Peyer's patch (tissue), 4 donors: ENCODE measurements around the gene CTRB2. TPM values are rescaled to one million over a fixed set of nuclear protein-coding genes. Genes with fewer than 3 reads are reported as not detected.

Experiments used
- DNase-seq, 3 donors: peaks; one replicate each; pipeline ENCODE4 v3.0.0-alpha.2; 2017 to 2019
- H3K27ac ChIP-seq, 4 donors: fragments of 200-600 bp; sonication (generic); one replicate each; pipeline ENCODE4 v1.5.1; 2016 to 2019
- H3K27me3 ChIP-seq, 2 donors: fragments of 200-600 bp; sonication (generic); one replicate each; pipeline ENCODE4 v1.5.1; 2019
- H3K36me3 ChIP-seq, 3 donors: fragments of 200-600 bp; sonication (generic); one replicate each; pipeline ENCODE4 v1.5.1; 2016 to 2019
- H3K4me1 ChIP-seq, 4 donors: fragments of 200-600 bp; sonication (generic); one replicate each; pipeline ENCODE4 v1.5.1; 2016 to 2019
- H3K4me3 ChIP-seq, 4 donors: fragments of 200-600 bp; sonication (generic); 1 replicate in 3 of 4; 2 replicates in 1 of 4; pipeline ENCODE4 v1.5.1; 2016 to 2019; ENCODE audit warnings: mild to moderate bottlenecking in 1 of 4
- H3K9me3 ChIP-seq, 4 donors: fragments of 200-600 bp; sonication (generic); one replicate each; pipeline ENCODE4 v1.5.1; 2016 to 2019; ENCODE audit warnings: mild to moderate bottlenecking in 1 of 4
- CTCF ChIP-seq, 6 experiments: fragments of 450-650 bp in 4 of 6; fragments of 200-600 bp in 2 of 6; sonication (generic) in 1 of 6; IDR thresholded peaks; one replicate each; pipeline ENCODE4 v1.5.1; 2017 to 2019; ENCODE audit warnings: antibody characterized with exemption in 6 of 6, mild to moderate bottlenecking in 3 of 6, moderate library complexity in 1 of 6
- POLR2A ChIP-seq, 2 donors: fragments of 450-650 bp; IDR thresholded peaks; one replicate each; pipeline ENCODE4 v1.5.1; 2017; ENCODE audit warnings: antibody characterized with exemption in 2 of 2, mild to moderate bottlenecking in 2 of 2, moderate library complexity in 2 of 2
- total RNA-seq, 4 donors: library from RNA; depleted of rRNA; stranded (reverse); fragments of >200 nt; gene quantifications; one replicate each; pipeline ENCODE4 v1.1.0, GENCODE V29; 2016

Gene CTRB2
- total RNA-seq, 4 donors from 2014 or later, result not detected

DNA sequence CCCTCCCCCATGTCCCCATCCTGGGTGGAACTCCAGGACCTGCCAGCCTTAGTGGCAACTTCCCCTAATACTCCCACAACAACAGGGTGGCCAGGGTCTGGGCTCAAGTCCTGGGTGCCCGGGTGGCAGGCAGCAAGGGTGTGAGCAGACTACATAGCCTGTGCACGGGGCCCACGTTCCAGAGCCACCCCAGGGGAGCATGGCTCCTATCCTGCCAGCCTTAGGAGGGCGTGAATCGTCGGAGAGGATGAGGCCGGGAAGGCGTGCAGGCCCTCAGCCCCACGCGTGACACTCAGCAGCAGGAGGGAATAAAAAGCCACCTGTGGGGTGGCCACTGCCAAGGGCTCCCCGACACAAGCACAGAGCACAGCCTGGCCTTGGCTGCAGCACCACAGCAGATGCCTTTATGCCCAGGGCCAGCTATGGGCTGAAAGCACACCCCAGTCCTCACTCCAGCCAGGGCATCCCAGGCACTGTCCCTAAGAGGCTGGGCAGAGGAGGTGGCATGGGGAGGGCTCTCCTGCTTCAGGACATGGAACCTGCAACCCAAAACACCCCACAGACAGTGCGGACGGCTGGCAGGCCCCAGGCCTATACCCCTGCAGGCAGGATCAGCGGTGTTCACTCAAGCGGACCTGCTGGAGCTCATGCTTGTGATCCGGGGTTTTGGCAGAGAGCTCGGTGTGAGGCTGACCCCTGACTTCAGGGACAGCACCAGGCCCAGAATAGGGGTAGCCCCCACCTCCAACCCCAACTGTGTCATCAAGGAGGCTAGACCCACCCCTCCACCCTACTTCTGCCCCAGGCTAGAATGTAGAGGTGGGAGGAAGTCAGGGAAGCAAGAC lies 41.8 kb upstream of the CTRB2 start:
- Histone ChIP-seq H3K4me1 (peaks cover 12 to 86% (median 13%) of the 10 kb centered on the region in 4 donors), H3K36me3 (peaks cover 0 to 7% (median 0%) of the 10 kb centered on the region in 3 donors), H3K27ac (peak overlapping the region in 3 of 4 donors; percentile 93 to 97 (median 96)), H3K4me3 (peak overlapping the region in 2 of 4 donors; percentile 77 to 88), H3K27me3 (no peaks in the 10 kb centered on the region), H3K9me3 (no peaks in the 10 kb centered on the region)
- TF ChIP-seq POLR2A (IDR thresholded peaks at IDR 0.05), result no peak
- TF ChIP-seq CTCF (IDR thresholded peaks at IDR 0.05), result no peak
- DNase-seq, result no peak

- no peaks in the 10 kb centered on the region for H3K9me3 ChIP-seq
- H3K4me1 ChIP-seq, result peaks cover 12 to 85% (median 13%) of the 10 kb centered on the region in 4 donors
- H3K27ac ChIP-seq, result peak overlapping the region in 3 of 4 donors; percentile 91 to 96 (median 93)
- peaks cover 0 to 13% (median 0%) of the 10 kb centered on the region in 3 donors for H3K36me3 ChIP-seq
- TF ChIP-seq POLR2A (IDR thresholded peaks at IDR 0.05) (no peak), CTCF (IDR thresholded peaks at IDR 0.05) (no peak)
- no peak for DNase-seq
- no peaks in the 10 kb centered on the region for H3K27me3 ChIP-seq
- H3K4me3 ChIP-seq, result no peak overlapping the region
Observed at GRCh38 chr16:75248142-75248535, 41.2 kb upstream of the CTRB2 start.

GRCh38 chr16:75247249-75247648 lies 40.3 kb upstream of the CTRB2 start:
- Histone ChIP-seq H3K4me1 (peaks cover 11 to 76% (median 12%) of the 10 kb centered on the region in 4 donors), H3K27ac (peak overlapping the region in 3 of 4 donors; percentile 91 to 96 (median 93)), H3K36me3 (peaks cover 0 to 22% (median 0%) of the 10 kb centered on the region in 3 donors), H3K27me3 (no peaks in the 10 kb centered on the region), H3K4me3 (no peak overlapping the region), H3K9me3 (no peaks in the 10 kb centered on the region)
- TF ChIP-seq POLR2A (IDR thresholded peaks at IDR 0.05) (no peak), CTCF (IDR thresholded peaks at IDR 0.05) (no peak)
- no peak for DNase-seq

DNA sequence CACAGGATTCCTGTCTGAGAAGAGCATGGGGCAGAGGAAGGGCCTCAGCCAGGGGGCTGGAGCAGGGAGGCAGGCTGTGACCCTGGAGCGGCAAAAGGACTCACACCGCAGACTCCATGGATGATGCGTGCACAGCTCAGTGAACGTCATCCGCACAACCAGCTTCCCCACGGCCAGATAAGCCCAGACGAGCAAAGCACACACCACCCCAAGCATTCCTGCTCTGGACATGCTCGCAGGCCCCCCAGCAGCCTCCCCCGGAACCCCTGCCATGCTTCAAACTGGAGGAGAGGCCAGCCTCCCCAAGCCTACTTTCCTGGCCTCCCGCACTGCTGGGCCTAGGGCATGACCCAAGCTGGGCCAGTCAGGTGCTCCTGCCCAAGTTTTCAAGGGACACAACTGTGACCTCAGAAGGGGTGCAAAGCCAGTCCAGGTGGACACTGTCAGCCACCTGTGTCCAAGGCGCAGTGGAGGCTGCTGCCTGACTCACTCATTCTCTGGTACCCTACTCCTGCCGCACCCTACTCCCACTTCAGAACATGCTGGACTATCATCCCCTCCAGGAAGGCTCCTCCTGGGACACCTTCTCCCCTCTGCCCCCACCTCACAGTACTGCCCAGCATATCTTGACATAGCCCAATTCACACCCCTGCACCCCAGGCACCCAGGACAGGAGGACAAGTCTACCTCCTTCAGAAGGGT lies 39.7 kb upstream of the CTRB2 start:
- Histone ChIP-seq H3K4me1 (peaks cover 6 to 70% (median 11%) of the 10 kb centered on the region in 4 donors), H3K4me3 (no peak overlapping the region), H3K9me3 (no peaks in the 10 kb centered on the region), H3K27me3 (no peaks in the 10 kb centered on the region), H3K27ac (peak overlapping the region in 3 of 4 donors; percentile 91 to 96 (median 93)), H3K36me3 (peaks cover 0 to 28% (median 0%) of the 10 kb centered on the region in 3 donors)
- DNase-seq, result no peak
- TF ChIP-seq POLR2A (IDR thresholded peaks at IDR 0.05) (no peak), CTCF (IDR thresholded peaks at IDR 0.05) (no peak)

- Histone ChIP-seq H3K4me3 (peak overlapping the region in 2 of 4 donors; percentile 8 to 15), H3K9me3 (no peaks in the 10 kb centered on the region), H3K36me3 (peaks cover 0 to 37% (median 0%) of the 10 kb centered on the region in 3 donors), H3K4me1 (peaks cover 2 to 68% (median 7%) of the 10 kb centered on the region in 4 donors), H3K27me3 (no peaks in the 10 kb centered on the region), H3K27ac (peak overlapping the region; percentile 58 to 96 (median 92))
- peak in 2 of 3 donors; percentile 75 to 80 for DNase-seq
- TF ChIP-seq CTCF (IDR thresholded peaks at IDR 0.05) (no peak), POLR2A (IDR thresholded peaks at IDR 0.05) (peak in 1 of 2 donors; percentile 12)
Observed at GRCh38 chr16:75244844-75245758, 38.1 kb upstream of the CTRB2 start.
